Liver (tissue), 9 donors: ENCODE results near the gene SIK3. TPM values are rescaled to one million over a fixed set of nuclear protein-coding genes. Genes with fewer than 3 reads are reported as not detected.

Experiments
- DNase-seq: peaks from one replicate; pipeline ENCODE4 v3.0.0-alpha.2; 2017; ENCODE audit warnings: low spot score
- H3K27ac ChIP-seq, 2 donors: one replicate each; pipeline ENCODE4 v1.7.0; 2013; ENCODE audit warnings: inconsistent platforms in 2 of 2, low read length in 2 of 2, control low read depth in 1 of 2, low read depth in 1 of 2, mild to moderate bottlenecking in 1 of 2
- H3K27me3 ChIP-seq, 4 donors: one replicate each; pipeline versions ENCODE4 v1.6.1 to v1.7.0; 2013; ENCODE audit warnings: low read length in 3 of 4, inconsistent platforms in 1 of 4, mild to moderate bottlenecking in 1 of 4, moderate library complexity in 1 of 4; ENCODE audit not compliant: control insufficient read depth in 4 of 4, insufficient read depth in 4 of 4
- H3K36me3 ChIP-seq, 4 donors: one replicate each; pipeline versions ENCODE4 v1.6.1 to v1.7.0; 2013; ENCODE audit warnings: low read length in 3 of 4, mild to moderate bottlenecking in 3 of 4, low read depth in 1 of 4, moderate library complexity in 1 of 4; ENCODE audit not compliant: control insufficient read depth in 4 of 4, insufficient read depth in 3 of 4
- H3K4me1 ChIP-seq, 4 donors: one replicate each; pipeline versions ENCODE4 v1.6.1 to v1.7.0; 2013; ENCODE audit warnings: low read length in 3 of 4, mild to moderate bottlenecking in 3 of 4, moderate library complexity in 1 of 4; ENCODE audit not compliant: control insufficient read depth in 4 of 4, insufficient read depth in 4 of 4
- H3K4me3 ChIP-seq, 3 donors: one replicate each; pipeline versions ENCODE4 v1.6.1 to v1.7.0; 2013; ENCODE audit warnings: low read length in 3 of 3, control low read depth in 1 of 3, low read depth in 1 of 3, mild to moderate bottlenecking in 1 of 3
- H3K9ac ChIP-seq, 2 donors: one replicate each; pipeline ENCODE4 v1.7.0; 2013; ENCODE audit warnings: low read length in 2 of 2, mild to moderate bottlenecking in 2 of 2, moderate library complexity in 2 of 2, control low read depth in 1 of 2, low read depth in 1 of 2
- H3K9me3 ChIP-seq, 4 donors: one replicate each; pipeline versions ENCODE4 v1.6.1 to v1.7.0; 2013; ENCODE audit warnings: low read length in 3 of 4; ENCODE audit not compliant: control insufficient read depth in 4 of 4
- ATF3 ChIP-seq: IDR thresholded peaks from 2 replicates; pipeline ENCODE4 v1.6.1; 2016; ENCODE audit warnings: antibody characterized with exemption
- CTCF ChIP-seq: fragments of 150-350 bp; IDR thresholded peaks from 2 replicates; pipeline ENCODE4 v1.5.1; 2017; ENCODE audit warnings: improper control_type of control experiment, low read depth, low read length; ENCODE audit not compliant: missing input control
- EGR1 ChIP-seq, 2 donors: IDR thresholded peaks; 2 replicates each; pipeline ENCODE4 v1.6.1; 2016 to 2018; ENCODE audit warnings: antibody characterized with exemption in 2 of 2, low read depth in 2 of 2
- FOXA1 ChIP-seq: IDR thresholded peaks from 2 replicates; pipeline ENCODE4 v1.6.1; 2016; ENCODE audit warnings: antibody characterized with exemption
- FOXA2 ChIP-seq: IDR thresholded peaks from 2 replicates; pipeline ENCODE4 v1.6.1; 2016; ENCODE audit warnings: antibody characterized with exemption
- HNF4A ChIP-seq, 2 donors: conservative IDR thresholded peaks; 2 replicates each; pipeline ENCODE4 v1.6.1; 2016; ENCODE audit warnings: antibody characterized with exemption in 2 of 2, mild to moderate bottlenecking in 2 of 2
- HNF4G ChIP-seq: IDR thresholded peaks from 2 replicates; pipeline ENCODE4 v1.6.1; 2016; ENCODE audit warnings: antibody characterized with exemption
- MAX ChIP-seq: IDR thresholded peaks from 2 replicates; pipeline ENCODE4 v1.6.1; 2016; ENCODE audit warnings: antibody characterized with exemption
- RAD21 ChIP-seq, 2 donors: IDR thresholded peaks; 2 replicates each; pipeline ENCODE4 v1.6.1; 2016; ENCODE audit warnings: antibody characterized with exemption in 2 of 2, mild to moderate bottlenecking in 2 of 2
- REST ChIP-seq: IDR thresholded peaks from 2 replicates; pipeline ENCODE4 v1.6.1; 2016; ENCODE audit warnings: antibody characterized with exemption, mild to moderate bottlenecking
- RXRA ChIP-seq, 2 donors: IDR thresholded peaks; 2 replicates each; pipeline ENCODE4 v1.6.1; 2017 to 2018; ENCODE audit warnings: antibody characterized with exemption in 2 of 2, mild to moderate bottlenecking in 1 of 2
- TAF1 ChIP-seq: conservative IDR thresholded peaks from 2 replicates; pipeline ENCODE4 v1.6.1; 2016; ENCODE audit warnings: antibody characterized with exemption, mild to moderate bottlenecking
- YY1 ChIP-seq: IDR thresholded peaks from 2 replicates; pipeline ENCODE4 v1.6.1; 2016; ENCODE audit warnings: antibody characterized with exemption, mild to moderate bottlenecking
- ZBTB33 ChIP-seq: IDR thresholded peaks from 2 replicates; pipeline ENCODE4 v1.6.1; 2016; ENCODE audit warnings: antibody characterized with exemption
- WGBS: extraction: QIAGEN DNeasy Blood & Tissue Kit; methylation state at CpG from one replicate; pipeline ENCODE4 v1.1.7; 2013; 5-methylcytosine and 5-hydroxymethylcytosine counted together
- polyA plus RNA-seq, 2 donors: library from polyadenylated mRNA; stranded (reverse) in 1 of 2; unstranded in 1 of 2; fragments of 200-250 nt in 1 of 2; fragments of >200 nt in 1 of 2; fragmentation: Nextera tagmentation in 1 of 2; extraction: Ambion mirVana in 1 of 2; gene quantifications; one replicate each; pipeline versions ENCODE4 v1.2.1 to v1.2.3, GENCODE V29; 2013 to 2015
- total RNA-seq, 2 donors: library from RNA; depleted of rRNA; stranded (reverse); fragments of >200 nt; gene quantifications; one replicate each; pipeline ENCODE4 v1.2.3, GENCODE V29; 2014
- donor health status: healthy.
- donor health status: healthy.
- donor health status: healthy.
- donor health status: healthy.
- donor health status: healthy.

The SIK3 gene
- total and polyA plus RNA-seq, 4 donors: 6.9 to 52.4 (median 14.4) TPM

- H3K36me3 ChIP-seq: no peaks in the 10 kb centered on the region
- no peak overlapping the region for H3K9ac ChIP-seq
- H3K4me3 ChIP-seq: no peak overlapping the region
- no peaks in the 10 kb centered on the region for H3K27me3 ChIP-seq
- 89% methylated on average over 6 of the region's 6 CpGs for WGBS
- H3K4me1 ChIP-seq: peaks cover 0 to 4% (median 0%) of the 10 kb centered on the region in 4 donors
- H3K27ac ChIP-seq: no peak overlapping the region
- TF ChIP-seq YY1 (no peak), TAF1 (no peak)
- H3K9me3 ChIP-seq: no peaks in the 10 kb centered on the region
- no peak for DNase-seq
These were observed 29.1 kb upstream of the SIK3 start for GRCh38 chr11:117127171-117127901.

- TF ChIP-seq REST (no peak), RAD21 (IDR thresholded peaks at IDR 0.05) (no peak), EGR1 (IDR thresholded peaks at IDR 0.05; ENCODE audit: low read depth in 2 of 2) (no peak), TAF1 (no peak), HNF4A (conservative IDR thresholded peaks at IDR 0.05) (no peak), CTCF (no peak)
- Histone ChIP-seq H3K36me3 (no peaks in the 10 kb centered on the region), H3K27me3 (no peaks in the 10 kb centered on the region), H3K9ac (no peak overlapping the region), H3K27ac (no peak overlapping the region), H3K9me3 (no peaks in the 10 kb centered on the region), H3K4me3 (no peak overlapping the region), H3K4me1 (peaks cover 0 to 4% (median 0%) of the 10 kb centered on the region in 4 donors)
- 88% methylated on average over 7 of the region's 7 CpGs for WGBS
- DNase-seq: no peak
These were observed 28.2 kb upstream of the SIK3 start for GRCh38 chr11:117126223-117126965.

GRCh38 chr11:117122556-117122955 is 24.3 kb upstream of the SIK3 start:
- Histone ChIP-seq H3K27me3 (no peaks in the 10 kb centered on the region), H3K9me3 (no peaks in the 10 kb centered on the region), H3K4me1 (no peaks in the 10 kb centered on the region), H3K36me3 (no peaks in the 10 kb centered on the region), H3K27ac (no peak overlapping the region), H3K4me3 (no peak overlapping the region), H3K9ac (no peak overlapping the region)
- WGBS: 78% methylated on average over 5 of the region's 5 CpGs
- no peak for DNase-seq
- TF ChIP-seq MAX (no peak), HNF4G (no peak), HNF4A (conservative IDR thresholded peaks at IDR 0.05) (no peak), FOXA1 (no peak), YY1 (no peak), FOXA2 (no peak), REST (no peak), RAD21 (IDR thresholded peaks at IDR 0.05) (no peak), ATF3 (no peak), ZBTB33 (no peak), EGR1 (IDR thresholded peaks at IDR 0.05; ENCODE audit: low read depth in 2 of 2) (no peak), RXRA (IDR thresholded peaks at IDR 0.05) (no peak)
